GM12891 (cell line): Measurements from ENCODE around the gene BRD3OS.

Source experiments
- PAX5 ChIP-seq: IDR thresholded peaks from 2 replicates; pipeline ENCODE4 v1.6.1; 2011; ENCODE audit warnings: low read length, moderate library complexity, mild to moderate bottlenecking; ENCODE audit not compliant: insufficient read depth, severe bottlenecking
- POLR2A ChIP-seq: IDR thresholded peaks from 2 replicates; pipeline ENCODE4 v1.6.1; 2011; ENCODE audit warnings: low read depth, low read length, control low read depth
- POLR2AphosphoS5 ChIP-seq: IDR thresholded peaks from 2 replicates; pipeline ENCODE4 v1.6.1; 2011; ENCODE audit warnings: low read depth, low read length, control low read depth
- POU2F2 ChIP-seq: IDR thresholded peaks from 2 replicates; pipeline ENCODE4 v1.6.1; 2011; ENCODE audit warnings: low read depth, mild to moderate bottlenecking, control low read depth, low read length, moderate library complexity
- TAF1 ChIP-seq: IDR thresholded peaks from 2 replicates; pipeline ENCODE4 v1.6.1; 2011; ENCODE audit warnings: low read depth, low read length, control low read depth

- TF ChIP-seq POLR2A = no peak
- TF ChIP-seq POLR2AphosphoS5 = no peak
- TF ChIP-seq TAF1 = no peak
- no peak for TF ChIP-seq POU2F2
- no peak for TF ChIP-seq PAX5
Observed at GRCh38 chr9:134031783-134032182, 6.5 kb downstream of the BRD3OS start.
